K562 (cell line): Measurements from ENCODE around the gene BDH2. TPM values are rescaled to one million over a fixed set of nuclear protein-coding genes. Genes with fewer than 3 reads are reported as not detected.

ENCODE experiments used
- ARID4B ChIP-seq: sonication (generic); formaldehyde crosslinking; IDR thresholded peaks from 2 replicates; pipeline ENCODE4 v1.8.0; 2022; ENCODE audit warnings: mild to moderate bottlenecking, missing genetic modification reagents
- BACH1 ChIP-seq: fragments of 200-800 bp; sonication (Bioruptor generic); IDR thresholded peaks from 2 replicates; pipeline ENCODE4 v1.6.1; 2016; ENCODE audit warnings: missing genetic modification characterization, missing compliant biosample characterization
- DPF2 ChIP-seq: fragments of 450-650 bp; IDR thresholded peaks from 2 replicates; pipeline ENCODE4 v1.6.1; 2016
- E2F1 ChIP-seq: sonication (generic); formaldehyde crosslinking; IDR thresholded peaks from 2 replicates; pipeline ENCODE4 v1.8.1; 2023; ENCODE audit warnings: mild to moderate bottlenecking, missing genetic modification reagents, moderate library complexity
- ERF ChIP-seq: fragments of 450-650 bp; formaldehyde crosslinking; IDR thresholded peaks from 2 replicates; pipeline ENCODE4 v1.4.0; 2020; ENCODE audit warnings: mild to moderate bottlenecking, mixed read lengths
- GTF2F1 ChIP-seq: IDR thresholded peaks from 2 replicates; pipeline ENCODE4 v1.6.1; 2011; ENCODE audit warnings: low read depth, low read length, improper control_type of control experiment
- HDAC1 ChIP-seq, 2 experiments: fragments of 450-650 bp; IDR thresholded peaks; 2 replicates each; pipeline ENCODE4 v1.6.1; 2016 to 2017; ENCODE audit warnings: inconsistent platforms in 1 of 2, mild to moderate bottlenecking in 1 of 2, moderate library complexity in 1 of 2
- HDAC2 ChIP-seq: fragments of 450-650 bp; IDR thresholded peaks from 2 replicates; pipeline ENCODE4 v1.6.1; 2016; ENCODE audit warnings: mild to moderate bottlenecking
- KAT7 ChIP-seq: sonication (generic); formaldehyde crosslinking; IDR thresholded peaks from 2 replicates; pipeline ENCODE4 v1.8.0; 2022; ENCODE audit warnings: missing genetic modification reagents, mild to moderate bottlenecking, borderline replicate concordance
- LEF1 ChIP-seq: fragments of 450-650 bp; IDR thresholded peaks from 2 replicates; pipeline ENCODE4 v1.6.1; 2016; ENCODE audit warnings: mild to moderate bottlenecking
- NBN ChIP-seq: fragments of 450-650 bp; IDR thresholded peaks from 2 replicates; pipeline ENCODE4 v1.6.1; 2016; ENCODE audit warnings: low read depth, mild to moderate bottlenecking
- NR3C1 ChIP-seq: sonication (generic); formaldehyde crosslinking; IDR thresholded peaks from 2 replicates; pipeline ENCODE4 v1.8.1; 2022; ENCODE audit warnings: missing genetic modification reagents
- RBM17 ChIP-seq: fragments of 200-400 bp; formaldehyde crosslinking; IDR thresholded peaks from 2 replicates; pipeline ENCODE4 v1.6.1; 2017; ENCODE audit warnings: low read depth, mild to moderate bottlenecking, low read length, borderline replicate concordance
- SNIP1 ChIP-seq: fragments of 450-650 bp; IDR thresholded peaks from 2 replicates; pipeline ENCODE4 v1.7.1; 2017; ENCODE audit warnings: low read depth, mild to moderate bottlenecking
- THAP12 ChIP-seq: fragments of 250-450 bp; sonication (Bioruptor Pico); IDR thresholded peaks from 2 replicates; pipeline ENCODE4 v1.9.0; 2021; ENCODE audit warnings: mild to moderate bottlenecking, inconsistent platforms
- TRIM28 ChIP-seq: fragments of 450-650 bp; IDR thresholded peaks from 2 replicates; pipeline ENCODE4 v1.6.1; 2017
- ZNF184 ChIP-seq: sonication (generic); formaldehyde crosslinking; IDR thresholded peaks from 2 replicates; pipeline ENCODE4 v1.5.0; 2020; ENCODE audit warnings: missing genetic modification reagents
- ZNF3 ChIP-seq: fragments of 250-450 bp; sonication (Bioruptor Pico); IDR thresholded peaks from 2 replicates; pipeline ENCODE4 v1.5.0; 2021; ENCODE audit warnings: mild to moderate bottlenecking, moderate library complexity
- ZNF354B ChIP-seq: fragments of 250-450 bp; sonication (Bioruptor Pico); IDR thresholded peaks from 2 replicates; pipeline ENCODE4 v1.4.0; 2020
- ZNF586 ChIP-seq: fragments of 450-650 bp; formaldehyde crosslinking; conservative IDR thresholded peaks from 2 replicates; pipeline ENCODE4 v1.4.0; 2020; ENCODE audit warnings: mild to moderate bottlenecking, moderate library complexity
- ZNF717 ChIP-seq: fragments of 250-450 bp; sonication (Bioruptor Pico); IDR thresholded peaks from 2 replicates; pipeline ENCODE4 v1.5.0; 2021
- ZSCAN29 ChIP-seq: fragments of 450-650 bp; IDR thresholded peaks from 2 replicates; pipeline ENCODE4 v1.6.1; 2017
- polyA plus RNA-seq, 8 experiments: library from polyadenylated mRNA; depleted of rRNA in 4 of 8; stranded (reverse) in 5 of 8; unstranded in 3 of 8; fragments of >200 nt; fragmentation: Nextera tagmentation in 2 of 8; fragmentation: Illumina TruSeq in 1 of 8; extraction: Ambion mirVana in 2 of 8; extraction: Trizol in 1 of 8; gene quantifications; 2 replicates each; pipeline versions ENCODE4 v1.2.1 to v1.2.3, GENCODE V29; 2011 to 2014; ENCODE audit warnings: inconsistent platforms in 1 of 8, missing spikeins in 1 of 8
- total RNA-seq, 7 experiments: library from RNA; depleted of rRNA in 6 of 7; stranded (reverse); fragments of >200 nt in 6 of 7; fragmentation: Illumina TruSeq in 2 of 7; extraction: Trizol in 2 of 7; gene quantifications; 2 replicates each; pipeline versions ENCODE4 v1.2.1 to v1.2.3, GENCODE V29; 2011 to 2021; ENCODE audit warnings: low replicate concordance in 1 of 7

Gene BDH2
- total and polyA plus RNA-seq, 9 of the 15 experiments (the other 6 are each of a cell fraction or from before 2014, with no cell fraction given): 4.9 to 17.9 (median 9.1) TPM

GRCh38 chr4:103075894-103076746, 23.5 kb downstream of the BDH2 start (continued):
- TF ChIP-seq THAP12 (CRISPR knock-in tag): no peak; the same call in 1 of the 2 replicates
- no peak for TF ChIP-seq DPF2
- peak; percentile 77 for TF ChIP-seq E2F1 (CRISPR knock-in tag)
- 0 out of 2 replicates have a peak, but pooled peaks have one; percentile 16 for TF ChIP-seq HDAC2
- TF ChIP-seq ZNF586 (CRISPR knock-in tag): no peak
- peak; percentile 61; the same call in 1 of the 2 replicates for TF ChIP-seq ZSCAN29
- TF ChIP-seq GTF2F1: no peak; the same call in 1 of the 2 replicates
- TF ChIP-seq ZNF354B (CRISPR knock-in tag): no peak
- TF ChIP-seq ZNF184 (CRISPR knock-in tag): no peak
- no peak; the same call in none of the 2 replicates for TF ChIP-seq ARID4B (CRISPR knock-in tag)
- no peak for TF ChIP-seq TRIM28
- peak in 1 of 2 experiments; percentile 63; a peak in 1 of 4 replicates for TF ChIP-seq HDAC1 (IDR thresholded peaks at IDR 0.05)
- no peak for TF ChIP-seq LEF1
- TF ChIP-seq BACH1: no peak
- no peak for TF ChIP-seq SNIP1
- TF ChIP-seq ERF: no peak
- TF ChIP-seq RBM17: no peak
- peak; percentile 80; the same call in 1 of the 2 replicates for TF ChIP-seq KAT7
- peak; percentile 97 for TF ChIP-seq NR3C1 (CRISPR knock-in tag)
- no peak for TF ChIP-seq ZNF717 (CRISPR knock-in tag)
- no peak; the same call in 1 of the 2 replicates for TF ChIP-seq NBN
- TF ChIP-seq ZNF3: no peak
